Activated naive CD8-positive, alpha-beta T cell treated with anti-CD3 and anti-CD28 coated beads, Interleukin-2, amount 10 ng/mL, durations not matched to agents 7 days and 5 days (primary cell): ENCODE data around the gene ST7L. TPM values are rescaled to one million over a fixed set of nuclear protein-coding genes. Genes with fewer than 3 reads are reported as not detected.
A peak's percentile ranks its signal among the peaks of the same experiment; 100 is the strongest.
"Not testable (repeated sequence)": the region's sequence is repeated elsewhere in the genome, so short reads cannot be mapped to it uniquely, and the experiment has no call there.

Experiments
- ATAC-seq: fragments of 150-1000 bp; cut with Tn5 transposase; one replicate; pipeline ENCODE4 v1.10.0; 2021; ENCODE audit warnings: low read depth, moderate library complexity
- POLR2A ChIA-PET: fragments of 350-600 bp; sonication (Branson Sonifier 250); formaldehyde crosslinking; loops from one replicate; lab custom pipeline; 2021; ENCODE audit warnings: antibody characterized with exemption; lab: Charles Lee
- DNase-seq: peaks from one replicate; pipeline ENCODE4 v3.0.0; 2021
- H3K27ac Mint-ChIP-seq: one replicate; pipeline ENCODE4 v1.8.0; 2022; ENCODE audit warnings: mild to moderate bottlenecking, mixed read lengths
- H3K27me3 Mint-ChIP-seq: one replicate; pipeline ENCODE4 v1.8.0; 2022; ENCODE audit warnings: mild to moderate bottlenecking, moderate library complexity, mixed read lengths
- H3K36me3 Mint-ChIP-seq: one replicate; pipeline ENCODE4 v1.8.0; 2021; ENCODE audit warnings: mild to moderate bottlenecking, mixed read lengths
- H3K4me1 Mint-ChIP-seq: one replicate; pipeline ENCODE4 v1.8.0; 2021; ENCODE audit warnings: mixed read lengths
- H3K4me3 Mint-ChIP-seq: one replicate; pipeline ENCODE4 v1.8.0; 2022; ENCODE audit warnings: mild to moderate bottlenecking, moderate library complexity, mixed read lengths
- H3K9me3 Mint-ChIP-seq: one replicate; pipeline ENCODE4 v1.8.0; 2021; ENCODE audit warnings: mixed read lengths
- total RNA-seq, 2 experiments: library from RNA; stranded (reverse); gene quantifications; one replicate each; pipeline ENCODE4 v1.2.3, GENCODE V29; 2021

The ST7L gene
- total RNA-seq, 2 experiments from 2014 or later = 15.4 to 16.5 TPM

GRCh38 chr1:112505878-112506277, 113.1 kb downstream of the ST7L start:
- Mint-ChIP-seq H3K36me3 (no peaks in the 10 kb centered on the region), H3K27me3 (peaks cover 76% of the 10 kb centered on the region), H3K9me3 (no peaks in the 10 kb centered on the region), H3K27ac (no peak overlapping the region), H3K4me3 (no peak overlapping the region), H3K4me1 (peaks cover 1% of the 10 kb centered on the region)
- no peak for ATAC-seq
- no peak for DNase-seq
- POLR2A ChIA-PET = interaction anchor here (0.6 kb wide), 1 partner anchor 158 kb away, joined by 7 read pairs; no protein-coding TSS in a partner anchor

DNA sequence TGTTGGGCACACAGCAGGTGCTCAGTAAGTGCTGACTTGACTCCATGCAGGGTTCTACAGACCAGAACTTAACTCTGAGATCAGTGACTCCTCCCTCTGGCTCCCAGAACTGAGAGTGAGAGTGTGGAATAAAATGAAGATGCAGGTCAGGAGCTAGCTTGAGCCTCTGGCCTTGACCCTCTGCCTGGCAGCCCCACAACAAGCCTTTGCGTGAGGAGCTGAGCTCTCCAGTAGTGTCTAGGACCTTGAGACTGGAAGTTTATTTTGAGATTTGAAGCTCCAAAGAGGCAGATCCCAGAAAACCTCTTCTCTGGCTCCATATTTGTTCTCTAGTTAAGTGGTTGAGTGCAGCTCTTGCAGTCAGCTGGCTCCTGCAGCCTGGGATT, 113.5 kb downstream of the ST7L start:
- H3K27me3 Mint-ChIP-seq = peaks cover 72% of the 10 kb centered on the region
- no peak for ATAC-seq
- H3K27ac Mint-ChIP-seq = no peak overlapping the region
- no peak for DNase-seq
- no peaks in the 10 kb centered on the region for H3K9me3 Mint-ChIP-seq
- POLR2A ChIA-PET = interaction anchor here (0.6 kb wide), 1 partner anchor 159 kb away, joined by 7 read pairs; no protein-coding TSS in a partner anchor
- H3K36me3 Mint-ChIP-seq = no peaks in the 10 kb centered on the region
- peaks cover 1% of the 10 kb centered on the region for H3K4me1 Mint-ChIP-seq
- H3K4me3 Mint-ChIP-seq = no peak overlapping the region

DNA sequence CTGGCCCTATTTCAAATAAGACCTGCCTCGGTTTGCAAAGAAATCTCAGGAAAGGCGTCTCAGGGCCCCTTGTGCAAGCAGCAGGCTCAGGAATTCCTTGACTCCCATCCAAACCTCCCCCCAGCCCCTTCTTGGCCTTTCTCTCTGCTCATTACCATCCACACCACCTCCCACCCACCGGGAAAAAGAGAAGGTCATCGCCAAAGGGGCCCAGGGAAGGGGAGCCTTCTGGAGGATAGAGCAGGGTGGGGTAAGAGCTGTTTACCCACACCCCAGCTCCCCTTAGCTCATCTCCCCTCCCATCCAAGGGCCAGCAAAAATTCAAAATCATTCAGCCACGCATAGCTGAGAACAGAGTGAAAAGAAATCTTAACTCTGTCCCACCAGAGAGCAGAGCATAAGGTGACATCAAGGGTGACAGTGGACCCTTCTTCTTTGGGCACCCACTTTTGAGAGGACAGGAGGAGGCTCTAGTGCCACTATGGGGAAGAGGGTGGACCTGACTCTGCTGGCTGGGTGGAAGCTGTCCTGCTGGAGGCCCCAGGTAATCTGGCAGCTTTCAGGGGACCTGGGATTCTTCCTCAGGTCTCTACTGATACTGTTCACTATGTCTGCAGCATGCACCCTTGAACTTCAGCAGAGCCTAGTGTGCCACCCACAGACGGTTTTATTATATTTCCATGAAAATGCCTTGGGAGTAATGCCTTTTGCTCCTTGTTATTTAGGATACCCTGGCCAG, 114.1 kb downstream of the ST7L start:
- Mint-ChIP-seq H3K4me3 (no peak overlapping the region), H3K9me3 (no peaks in the 10 kb centered on the region), H3K36me3 (no peaks in the 10 kb centered on the region), H3K4me1 (peaks cover 1% of the 10 kb centered on the region), H3K27ac (no peak overlapping the region), H3K27me3 (peaks cover 67% of the 10 kb centered on the region)
- no peak for ATAC-seq
- POLR2A ChIA-PET = no interaction called here
- no peak for DNase-seq

GRCh38 chr1:112504001-112504660, 114.8 kb downstream of the ST7L start:
- H3K27ac Mint-ChIP-seq = no peak overlapping the region

DNA sequence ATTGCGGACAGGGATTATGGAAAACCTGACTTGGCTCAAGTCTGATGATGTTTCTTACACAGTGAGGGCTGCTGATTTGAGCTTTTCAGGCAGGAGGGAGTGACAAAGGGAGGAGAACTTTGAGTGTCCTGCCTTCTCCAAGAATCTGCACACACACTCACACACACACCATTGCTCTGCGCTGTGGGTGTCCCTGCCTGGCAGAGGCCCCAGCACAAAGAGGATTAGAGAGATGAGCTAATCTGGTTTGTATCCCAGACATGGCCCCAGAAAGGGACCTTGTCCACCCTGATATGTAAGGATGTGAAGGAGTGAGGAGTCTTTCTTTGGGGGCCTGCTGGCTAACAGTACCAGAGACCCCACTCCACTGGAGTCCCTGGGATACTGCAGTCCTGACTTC, 116.1 kb downstream of the ST7L start:
- POLR2A ChIA-PET = interaction anchor here (1.1 kb wide), 1 partner anchor 116 kb away, joined by 4 read pairs; the partner anchor contains the start of gene ST7L
- no peak for DNase-seq
- no peaks in the 10 kb centered on the region for H3K9me3 Mint-ChIP-seq
- no peak overlapping the region for H3K27ac Mint-ChIP-seq
- peaks cover 73% of the 10 kb centered on the region for H3K27me3 Mint-ChIP-seq
- H3K4me3 Mint-ChIP-seq = peak overlapping the region; percentile 37
- no peaks in the 10 kb centered on the region for H3K36me3 Mint-ChIP-seq
- ATAC-seq = no peak
- peaks cover 1% of the 10 kb centered on the region for H3K4me1 Mint-ChIP-seq

More at GRCh38 chr1:112504001-112504660, 114.8 kb downstream of the ST7L start:
- POLR2A ChIA-PET = no interaction called here
- no peak overlapping the region for H3K4me3 Mint-ChIP-seq
- no peak for DNase-seq
- H3K4me1 Mint-ChIP-seq = peaks cover 1% of the 10 kb centered on the region
- ATAC-seq = no peak
- H3K36me3 Mint-ChIP-seq = no peaks in the 10 kb centered on the region
- H3K27me3 Mint-ChIP-seq = peaks cover 67% of the 10 kb centered on the region
- H3K9me3 Mint-ChIP-seq = no peaks in the 10 kb centered on the region

- ATAC-seq = peak; percentile 74
- H3K4me1 Mint-ChIP-seq = peaks cover 1% of the 10 kb centered on the region
- no peak overlapping the region for H3K27ac Mint-ChIP-seq
- peak overlapping the region; percentile 70 for H3K4me3 Mint-ChIP-seq
- no peaks in the 10 kb centered on the region for H3K36me3 Mint-ChIP-seq
- peaks cover 66% of the 10 kb centered on the region for H3K27me3 Mint-ChIP-seq
- peak; percentile 76 for DNase-seq
- no peaks in the 10 kb centered on the region for H3K9me3 Mint-ChIP-seq
- POLR2A ChIA-PET = interaction anchor here (0.6 to 1.6 kb wide), 5 partner anchors 116 to 203 kb away, joined by 3 to 7 read pairs (median 4); partner anchors contain the start of gene ST7L
Observed at GRCh38 chr1:112501810-112502641, 116.9 kb downstream of the ST7L start.

DNA sequence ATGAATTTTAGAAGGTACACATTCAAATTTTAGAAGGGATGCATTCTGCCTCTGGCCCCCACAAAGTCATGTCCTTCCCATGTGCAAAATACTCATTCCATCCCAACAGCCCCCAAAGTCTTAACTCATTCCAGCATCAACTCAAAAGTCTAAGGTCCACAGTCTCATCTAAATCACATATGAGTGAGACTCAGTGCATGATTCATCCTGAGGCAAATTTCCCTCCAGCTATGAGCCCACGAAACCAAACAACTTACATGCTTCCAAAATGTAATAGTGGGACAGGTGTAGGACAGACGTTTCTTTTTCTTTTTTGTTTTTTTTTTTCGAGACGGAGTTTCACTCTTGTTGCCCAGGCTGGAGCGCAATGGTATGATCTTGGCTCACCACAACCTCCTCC, 122.7 kb downstream of the ST7L start:
- POLR2A ChIA-PET = no interaction called here
- peaks cover 41% of the 10 kb centered on the region for H3K27me3 Mint-ChIP-seq
- peaks cover 2% of the 10 kb centered on the region for H3K4me1 Mint-ChIP-seq

GRCh38 chr1:112493351-112493750, 125.6 kb downstream of the ST7L start:
- Mint-ChIP-seq H3K27me3 (peaks cover 21% of the 10 kb centered on the region), H3K9me3 (no peaks in the 10 kb centered on the region), H3K27ac (no peak overlapping the region), H3K4me3 (no peak overlapping the region), H3K36me3 (no peaks in the 10 kb centered on the region), H3K4me1 (peaks cover 2% of the 10 kb centered on the region)
- ATAC-seq = no peak
- DNase-seq = no peak
- POLR2A ChIA-PET = no interaction called here

More for the DNA sequence above, 122.7 kb downstream of the ST7L start:
- no peak for ATAC-seq
- DNase-seq = no peak
- H3K36me3 Mint-ChIP-seq = no peaks in the 10 kb centered on the region
- no peaks in the 10 kb centered on the region for H3K9me3 Mint-ChIP-seq
- no peak overlapping the region for H3K4me3 Mint-ChIP-seq
- H3K27ac Mint-ChIP-seq = no peak overlapping the region

DNA sequence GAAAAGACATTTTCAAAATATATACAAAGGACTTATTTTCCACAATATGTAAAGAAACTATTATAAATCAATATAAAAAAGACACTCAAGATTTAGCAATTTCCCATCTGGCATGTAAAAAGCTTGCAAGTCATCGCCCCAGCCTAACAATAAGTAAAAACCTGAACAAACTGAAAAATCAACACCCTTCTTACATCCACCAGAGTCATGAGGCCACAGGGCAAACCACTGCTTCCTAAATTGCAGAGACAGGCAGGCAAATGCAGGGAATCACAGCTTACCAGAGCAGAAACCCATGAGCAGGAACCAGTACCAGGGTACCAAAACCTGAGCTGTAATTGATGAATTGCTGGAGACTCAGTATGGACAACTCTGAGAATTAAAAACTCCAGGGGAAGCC, 126.9 kb downstream of the ST7L start:
- POLR2A ChIA-PET = no interaction called here

DNA sequence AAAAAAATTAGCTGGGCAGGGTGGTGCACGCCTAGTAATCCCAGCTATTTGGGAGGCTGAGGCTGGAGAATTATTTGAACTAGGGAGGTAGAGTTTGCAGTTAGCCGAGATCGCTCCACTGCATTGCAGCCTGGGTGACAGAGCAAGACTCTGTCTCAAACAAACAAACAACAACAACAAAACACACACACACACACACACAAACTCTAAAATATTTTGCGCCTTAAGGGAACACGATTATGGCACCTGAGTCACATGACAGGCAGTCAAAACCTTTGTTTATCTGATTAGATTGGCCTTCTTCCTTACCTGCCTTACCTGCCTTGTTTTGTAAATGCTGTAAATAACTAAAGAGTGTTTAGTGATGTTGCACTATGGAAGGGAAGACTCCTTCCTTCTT, 130.8 kb downstream of the ST7L start:
- Mint-ChIP-seq H3K27me3 (peaks cover 21% of the 10 kb centered on the region), H3K4me1 (no peaks in the 10 kb centered on the region), H3K4me3 (no peak overlapping the region), H3K27ac (no peak overlapping the region), H3K9me3 (no peaks in the 10 kb centered on the region), H3K36me3 (no peaks in the 10 kb centered on the region)
- POLR2A ChIA-PET = no interaction called here
- ATAC-seq = no peak
- DNase-seq = no peak

More for the DNA sequence above, 126.9 kb downstream of the ST7L start:
- Mint-ChIP-seq H3K9me3 (no peaks in the 10 kb centered on the region), H3K27ac (no peak overlapping the region), H3K4me1 (peaks cover 2% of the 10 kb centered on the region), H3K4me3 (no peak overlapping the region), H3K27me3 (peaks cover 17% of the 10 kb centered on the region), H3K36me3 (no peaks in the 10 kb centered on the region)
- ATAC-seq (no peak), DNase-seq (no peak)

GRCh38 chr1:112487686-112488085, 131.3 kb downstream of the ST7L start:
- H3K4me3 Mint-ChIP-seq, H3K27ac Mint-ChIP-seq, H3K36me3 Mint-ChIP-seq, H3K9me3 Mint-ChIP-seq, DNase-seq, H3K4me1 Mint-ChIP-seq, POLR2A ChIA-PET, ATAC-seq: not testable (repeated sequence)
- peaks cover 22% of the 10 kb centered on the region for H3K27me3 Mint-ChIP-seq

DNA sequence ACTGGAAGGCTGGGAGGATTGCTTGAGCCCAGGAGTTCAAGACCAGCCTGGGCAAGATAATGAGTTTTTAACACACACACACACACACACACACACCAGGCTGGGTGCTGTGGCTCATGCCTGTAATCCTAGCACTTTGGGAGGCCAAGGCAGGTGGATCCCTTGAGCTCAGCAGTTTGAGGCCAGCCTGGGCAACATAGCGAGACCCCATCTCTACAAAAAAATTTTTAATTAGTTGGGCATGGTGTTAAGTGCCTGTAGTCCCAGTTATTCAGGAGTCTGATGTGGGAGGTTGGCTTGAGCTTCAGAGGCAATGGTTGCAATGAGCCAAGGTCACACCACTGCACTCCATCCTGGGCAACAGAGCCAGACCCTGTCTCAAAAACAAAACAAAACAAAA, 132.9 kb downstream of the ST7L start:
- H3K27ac Mint-ChIP-seq, H3K36me3 Mint-ChIP-seq, H3K4me1 Mint-ChIP-seq, DNase-seq, POLR2A ChIA-PET, H3K4me3 Mint-ChIP-seq, H3K9me3 Mint-ChIP-seq, ATAC-seq: not testable (repeated sequence)
- H3K27me3 Mint-ChIP-seq = peaks cover 28% of the 10 kb centered on the region

DNA sequence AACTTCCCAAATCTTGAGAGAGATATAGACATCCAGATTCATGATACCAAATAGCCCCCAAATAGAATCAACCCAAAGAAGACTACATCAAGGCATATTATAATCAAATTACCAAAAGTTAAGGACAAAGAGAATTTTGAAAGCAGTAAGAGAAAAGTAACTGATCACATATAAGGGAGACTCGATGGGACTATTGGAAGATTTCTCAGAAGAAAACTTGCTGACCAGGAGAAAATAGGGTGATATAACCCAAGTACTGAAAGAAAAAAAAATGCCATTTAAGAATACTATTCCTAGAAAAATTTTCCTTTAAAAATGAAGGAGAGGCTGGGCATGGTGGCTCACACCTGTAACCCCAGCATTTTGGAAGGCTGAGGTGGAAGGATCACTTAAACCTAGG, 140.6 kb downstream of the ST7L start:
- ATAC-seq = no peak
- Mint-ChIP-seq H3K4me3 (no peak overlapping the region), H3K36me3 (peaks cover 3% of the 10 kb centered on the region), H3K4me1 (no peaks in the 10 kb centered on the region), H3K27me3 (peaks cover 25% of the 10 kb centered on the region), H3K27ac (no peak overlapping the region), H3K9me3 (peaks cover 17% of the 10 kb centered on the region)
- DNase-seq = no peak
- POLR2A ChIA-PET = no interaction called here
